ENCODE results near the gene CAPN5.

DNA sequence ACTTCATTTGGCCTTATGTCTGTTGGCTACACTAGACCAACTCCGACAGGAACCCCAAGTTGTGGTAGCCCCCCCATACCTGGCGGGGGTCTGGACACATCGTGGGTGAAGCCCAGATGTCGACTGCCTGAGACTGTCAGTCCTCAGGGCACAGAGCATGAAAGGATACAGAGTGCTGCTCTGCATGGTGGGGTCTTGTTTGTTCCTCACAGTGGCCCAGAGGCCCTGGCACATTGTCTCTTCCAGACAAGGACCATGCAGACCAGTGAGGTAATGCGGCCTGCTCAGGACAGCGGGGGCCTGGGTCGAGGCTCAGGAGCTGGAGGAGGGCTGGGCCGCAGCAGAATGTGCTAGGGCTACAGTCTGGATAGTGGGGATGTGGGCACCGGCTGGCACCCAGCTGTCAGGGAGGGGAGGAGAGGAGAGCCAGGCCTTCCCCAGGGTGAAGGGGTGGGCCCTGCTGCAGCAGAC lies 14.6 kb downstream of the CAPN5 start:
- no peak for TF ChIP-seq MYC (IDR thresholded peaks at IDR 0.05; ENCODE audit: low read depth, low read length)
- TF ChIP-seq, protein P1, sequence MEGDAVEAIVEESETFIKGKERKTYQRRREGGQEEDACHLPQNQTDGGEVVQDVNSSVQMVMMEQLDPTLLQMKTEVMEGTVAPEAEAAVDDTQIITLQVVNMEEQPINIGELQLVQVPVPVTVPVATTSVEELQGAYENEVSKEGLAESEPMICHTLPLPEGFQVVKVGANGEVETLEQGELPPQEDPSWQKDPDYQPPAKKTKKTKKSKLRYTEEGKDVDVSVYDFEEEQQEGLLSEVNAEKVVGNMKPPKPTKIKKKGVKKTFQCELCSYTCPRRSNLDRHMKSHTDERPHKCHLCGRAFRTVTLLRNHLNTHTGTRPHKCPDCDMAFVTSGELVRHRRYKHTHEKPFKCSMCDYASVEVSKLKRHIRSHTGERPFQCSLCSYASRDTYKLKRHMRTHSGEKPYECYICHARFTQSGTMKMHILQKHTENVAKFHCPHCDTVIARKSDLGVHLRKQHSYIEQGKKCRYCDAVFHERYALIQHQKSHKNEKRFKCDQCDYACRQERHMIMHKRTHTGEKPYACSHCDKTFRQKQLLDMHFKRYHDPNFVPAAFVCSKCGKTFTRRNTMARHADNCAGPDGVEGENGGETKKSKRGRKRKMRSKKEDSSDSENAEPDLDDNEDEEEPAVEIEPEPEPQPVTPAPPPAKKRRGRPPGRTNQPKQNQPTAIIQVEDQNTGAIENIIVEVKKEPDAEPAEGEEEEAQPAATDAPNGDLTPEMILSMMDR (IDR thresholded peaks at IDR 0.05; ENCODE audit: low read depth, low read length) = no peak
- TF ChIP-seq POLR2A (IDR thresholded peaks at IDR 0.05; ENCODE audit: extremely low read depth, insufficient read length) = no peak

Measured in NB4 (cell line).